DMS53 treated with DMSO at 0.1 percent for 48 hours (cell line): ENCODE data around the gene ZNF268.
"Not testable (repeated sequence)": the region's sequence is repeated elsewhere in the genome, so short reads cannot be mapped to it uniquely, and the experiment has no call there.

Experiments used
- DNase-seq: peaks from one replicate; lab custom pipeline; 2025; ENCODE audit not compliant: unreplicated experiment; lab: John Stamatoyannopoulos, UW

ZNF268 gene

DNA sequence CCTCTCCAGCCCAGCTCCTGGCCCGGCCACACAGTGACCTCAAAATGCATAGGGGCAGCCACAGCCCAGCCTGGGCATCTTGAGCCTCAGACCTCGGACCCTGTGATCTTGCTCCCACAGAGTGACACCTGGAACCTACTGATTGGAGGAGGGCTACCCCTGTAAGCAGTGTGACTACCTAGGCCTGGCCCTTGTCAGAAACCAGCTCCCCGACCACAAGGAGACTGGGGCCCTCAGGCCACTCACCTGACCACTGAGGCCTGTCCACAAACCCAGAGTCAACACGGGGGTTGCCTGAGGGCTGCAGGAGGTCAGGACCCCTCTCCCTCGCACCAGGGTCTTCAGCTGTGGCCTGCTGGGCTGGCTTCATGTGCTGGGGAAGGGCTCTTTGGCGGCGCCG, 45.4 kb downstream of the ZNF268 start:
- no peak for DNase-seq

DNA sequence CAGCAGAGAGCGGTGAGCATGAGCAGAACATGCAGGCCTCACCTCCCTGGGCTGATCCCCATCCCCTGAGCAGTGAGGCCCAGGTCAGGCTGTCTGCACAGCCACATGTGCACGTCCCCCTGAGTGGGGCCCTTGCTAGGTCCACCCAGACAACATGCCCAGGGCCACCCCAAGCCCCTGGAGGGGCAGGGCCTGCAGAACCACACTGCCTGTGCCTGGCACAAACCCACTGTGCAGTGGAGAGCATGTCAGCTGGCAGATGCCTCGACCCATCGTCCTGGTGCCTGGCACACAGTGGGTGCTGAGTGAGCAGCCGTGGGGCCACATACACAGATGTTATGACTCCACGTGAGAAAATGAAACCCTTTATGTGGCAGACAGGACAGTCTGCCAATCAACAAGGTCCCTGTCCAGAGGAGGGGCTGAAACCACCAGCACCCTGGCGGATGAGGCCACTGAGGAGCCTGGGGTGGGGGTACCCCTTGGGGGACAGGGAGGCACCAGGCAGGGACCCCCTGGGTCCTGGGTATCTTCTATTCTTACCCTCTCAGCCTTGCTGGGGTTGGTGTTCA, 46.1 kb downstream of the ZNF268 start:
- no peak for DNase-seq

DNA sequence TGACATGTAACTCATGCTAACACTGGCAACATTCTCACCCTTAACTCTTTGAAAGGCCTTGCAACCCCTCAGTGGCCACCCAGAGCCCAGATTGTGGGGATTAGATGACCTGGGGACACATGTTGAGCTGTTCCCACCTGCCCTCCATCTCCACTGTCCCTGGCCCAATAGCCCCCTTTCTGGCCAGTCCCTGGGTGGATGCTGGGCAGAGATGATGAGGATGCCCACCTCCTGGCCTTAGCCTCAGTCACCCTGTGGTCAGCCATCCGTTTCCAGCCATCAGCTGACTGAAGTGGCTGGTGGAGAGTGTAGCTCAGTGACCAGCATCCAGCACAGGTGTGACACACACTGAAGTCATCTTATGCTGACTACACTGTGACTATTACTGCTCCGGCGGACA, 49.7 kb downstream of the ZNF268 start:
- DNase-seq, result no peak

DNA sequence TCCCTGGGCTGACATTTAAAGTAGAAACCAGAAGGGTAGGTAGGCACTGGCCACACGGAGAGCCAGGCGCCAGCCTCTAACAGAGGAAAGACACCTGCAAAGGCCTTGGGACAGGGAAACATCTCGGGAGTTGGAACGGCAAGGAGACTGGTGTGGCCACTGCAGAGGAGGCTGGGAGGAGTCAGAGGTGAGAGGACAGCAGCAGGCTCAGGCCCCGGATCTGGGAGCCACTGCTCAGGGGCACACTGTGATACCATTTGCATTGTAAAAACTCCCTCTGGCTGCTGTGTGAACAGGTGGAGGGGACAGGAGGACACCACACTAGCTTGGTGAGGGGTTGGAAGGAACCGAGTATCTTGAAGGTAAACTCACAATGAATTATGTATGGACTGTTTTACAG, 51.7 kb downstream of the ZNF268 start:
- DNase-seq, result no peak

DNA sequence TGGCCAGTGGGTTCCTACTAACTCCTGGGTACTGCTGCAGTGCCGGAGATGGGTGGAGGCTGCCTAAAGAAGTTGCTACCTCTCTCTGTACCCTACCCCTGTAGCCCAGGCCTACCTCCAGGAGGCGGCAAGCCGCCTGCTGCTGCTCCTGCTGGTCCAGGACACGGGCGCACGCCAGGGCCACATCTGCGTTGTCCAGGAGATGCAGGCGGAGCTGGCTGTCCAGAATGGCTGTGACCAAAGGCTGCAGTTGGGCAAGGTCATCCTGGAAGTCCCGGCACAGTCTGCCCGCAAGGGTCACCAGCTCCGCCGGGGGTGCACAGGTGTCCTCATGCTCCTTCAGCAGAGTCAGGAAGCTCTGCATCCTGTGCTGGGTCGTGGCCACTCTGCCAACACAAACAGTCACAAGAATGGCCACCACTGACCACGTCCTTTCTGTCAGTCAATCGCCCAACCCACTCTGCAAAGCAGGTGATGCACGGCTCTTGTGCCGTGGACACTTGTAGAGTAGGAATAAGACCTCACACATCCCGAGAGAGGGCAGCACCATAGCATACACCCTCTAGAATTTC, 52.8 kb downstream of the ZNF268 start:
- no peak for DNase-seq

DNA sequence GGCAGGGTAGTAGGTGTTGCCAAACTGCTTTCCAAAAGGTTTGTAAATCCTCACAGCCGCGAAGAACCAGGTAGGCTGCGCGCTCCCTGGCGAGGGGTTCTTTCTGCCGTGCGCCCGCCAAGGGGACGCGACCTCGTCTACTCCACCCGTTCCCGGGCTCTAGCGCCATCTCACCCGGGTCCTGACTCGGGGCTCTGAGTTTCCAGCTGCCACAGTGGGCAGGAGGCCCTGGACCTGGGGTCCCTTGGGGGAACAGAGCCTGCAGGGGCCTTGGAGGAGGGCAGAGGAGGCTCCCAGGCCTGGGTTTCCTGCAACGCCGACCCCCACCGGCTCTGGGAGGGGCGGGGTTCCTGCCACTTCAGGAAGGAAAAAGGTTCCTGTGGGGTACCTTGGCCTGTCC, 53.7 kb downstream of the ZNF268 start:
- DNase-seq, result no peak

DNA sequence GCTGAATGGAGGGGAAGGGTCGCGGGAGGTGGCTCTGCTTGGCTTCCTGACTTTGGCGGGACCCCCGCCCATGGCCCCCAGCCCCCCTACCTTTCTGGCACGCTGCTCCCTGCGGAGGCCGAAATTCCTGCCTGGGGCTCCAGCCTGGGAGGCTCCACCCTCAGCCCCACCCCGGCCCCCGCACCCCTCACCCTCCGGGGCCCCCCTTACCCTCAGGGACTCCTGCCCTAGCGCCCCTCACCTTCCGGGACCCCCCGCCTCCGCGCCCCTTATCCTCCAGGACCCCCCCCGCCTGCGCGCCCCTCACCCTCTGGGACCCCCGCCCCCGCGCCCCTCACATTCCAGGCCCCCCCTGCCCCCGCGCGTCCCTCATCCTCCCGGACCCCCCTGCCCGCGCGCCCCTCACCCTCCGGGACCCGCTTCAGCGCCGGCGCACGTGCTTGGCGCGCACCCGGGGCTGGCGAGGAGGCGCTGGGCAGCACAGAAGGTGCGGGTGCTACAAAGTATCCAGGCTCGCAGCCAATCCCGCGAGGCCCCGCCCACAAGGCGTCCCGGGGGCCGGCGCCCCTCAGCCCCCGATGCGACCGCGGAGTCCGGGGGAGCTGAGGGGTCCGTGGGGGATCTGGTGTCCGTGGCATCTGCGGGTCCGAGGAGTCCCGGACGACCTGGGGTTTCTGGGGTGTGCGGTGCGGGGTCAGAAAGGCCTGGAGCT, 54.3 kb downstream of the ZNF268 start, which contains the start of gene ANHX:
Gene ANHX (minus strand): TSS at position 477 of the 712 bp plus-strand sequence. CDS start 1,521 bp downstream, outside the sequence.
- no peak for DNase-seq

DNA sequence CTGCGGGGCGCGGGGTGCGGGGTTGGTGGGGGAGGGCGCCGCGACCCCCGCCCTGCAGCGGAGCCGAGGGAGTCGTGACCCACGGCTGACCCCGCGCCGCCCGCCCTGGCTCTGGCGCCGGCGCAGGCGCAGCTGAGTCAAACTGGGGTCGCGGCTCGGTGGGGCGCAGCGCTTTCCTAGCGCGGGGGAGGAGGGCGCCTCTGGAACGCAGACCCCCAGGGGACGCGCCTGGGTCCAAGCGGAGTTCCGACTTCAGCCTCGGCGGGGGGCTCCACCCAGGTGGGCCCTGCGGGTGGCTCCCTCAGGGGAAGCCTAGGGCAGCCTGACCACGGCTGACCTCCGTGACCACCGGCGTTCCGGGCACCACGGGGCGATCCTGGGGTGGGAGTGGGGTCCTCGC, 54.8 kb downstream of the ZNF268 start:
- no peak for DNase-seq

DNA sequence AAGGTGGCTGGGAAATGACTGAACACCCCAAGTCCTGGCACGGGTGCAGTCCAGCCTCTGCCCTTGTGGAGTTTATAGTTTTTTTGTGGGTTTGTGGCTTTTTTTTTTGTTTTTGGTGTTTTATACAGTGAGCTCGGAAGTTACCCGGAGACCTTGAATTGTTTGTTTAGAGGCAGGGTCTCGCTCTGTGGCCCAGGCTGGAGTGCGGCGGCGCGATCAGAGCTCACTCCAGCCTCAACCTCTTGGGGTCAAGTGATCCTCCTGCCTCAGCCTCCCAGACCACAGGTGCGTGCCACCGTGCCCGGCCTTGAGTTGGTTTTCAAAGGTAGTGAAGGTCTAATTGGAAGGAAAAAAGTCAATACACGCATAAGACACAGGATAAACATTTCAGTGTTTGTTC, 55.3 kb downstream of the ZNF268 start:
- no peak for DNase-seq

DNA sequence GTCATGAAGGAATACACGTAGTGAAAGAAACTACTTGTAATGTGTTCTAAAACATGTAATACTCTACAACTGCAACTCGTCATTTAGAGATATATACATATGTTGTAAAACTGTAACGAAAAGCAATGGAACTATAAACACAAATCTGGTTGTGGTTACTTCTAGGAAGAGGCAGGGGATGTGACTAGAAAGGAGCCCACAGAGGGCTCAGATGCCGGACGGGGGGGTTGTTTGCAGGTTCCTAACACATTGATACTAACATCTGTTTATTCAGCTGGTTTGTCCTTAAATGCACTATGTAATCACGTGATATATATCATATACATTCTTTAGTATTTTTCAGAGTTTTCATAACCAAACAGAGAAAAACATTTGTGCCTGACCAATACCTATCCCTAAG, 70.4 kb downstream of the ZNF268 start:
- DNase-seq, result no peak

DNA sequence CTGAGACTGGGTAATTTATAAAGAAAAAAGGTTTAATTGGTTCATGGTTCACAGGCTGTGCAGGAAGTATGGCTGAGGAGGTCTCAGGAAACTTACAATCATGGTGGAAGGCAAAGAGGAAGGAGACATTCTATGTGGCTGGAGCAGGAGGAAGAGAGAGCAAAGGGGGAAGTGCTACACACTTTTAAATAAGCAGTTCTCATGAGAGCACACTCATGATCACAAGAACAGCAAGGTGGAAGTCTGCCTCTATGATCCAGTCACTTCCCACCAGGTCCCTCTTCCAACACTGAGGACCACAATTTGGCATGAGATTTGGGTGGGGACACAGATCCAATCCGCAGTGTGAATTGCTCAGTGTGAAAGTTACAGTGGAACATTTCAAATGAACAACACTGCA, 74.5 kb downstream of the ZNF268 start:
- DNase-seq, result not testable (repeated sequence)

DNA sequence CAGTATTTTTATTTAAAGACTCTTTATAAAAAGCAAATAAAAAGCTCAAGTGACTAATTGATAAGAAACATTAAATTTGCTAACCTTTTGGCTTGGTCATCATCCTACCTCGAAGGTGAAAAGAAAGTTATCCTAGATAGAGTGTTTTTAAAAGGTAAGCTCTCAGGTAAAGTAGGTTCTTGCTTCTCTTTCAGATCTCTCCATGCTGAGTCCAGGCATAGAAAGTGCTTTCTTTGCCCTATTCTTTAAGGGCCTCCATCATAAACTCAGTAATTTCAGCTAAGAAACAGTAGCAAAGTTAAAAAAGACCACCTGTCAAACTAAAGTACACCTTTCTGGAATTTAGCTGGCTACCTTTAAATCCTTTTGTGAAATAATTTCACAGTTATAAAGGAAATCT, 75.0 kb downstream of the ZNF268 start:
- no peak for DNase-seq

DNA sequence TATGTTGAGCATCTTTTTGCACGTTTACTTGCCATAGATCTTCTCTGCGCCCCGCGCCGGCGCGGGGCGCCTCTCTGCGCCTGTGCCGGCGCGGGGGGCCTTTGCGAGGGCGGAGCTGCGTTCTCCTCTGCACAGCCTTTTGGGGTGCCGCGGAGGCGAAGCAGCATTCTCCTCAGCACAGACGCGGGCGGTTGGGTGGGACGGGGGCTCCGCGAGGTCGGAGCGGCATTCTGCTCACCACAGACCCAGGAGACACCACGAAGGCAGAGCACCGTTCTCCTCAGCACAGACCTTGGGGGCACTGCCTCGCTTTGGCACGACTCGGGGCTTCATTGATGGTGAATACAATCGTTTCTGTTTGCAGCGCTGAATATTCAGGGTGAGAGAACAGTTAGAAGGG, 82.9 kb downstream of the ZNF268 start:
- DNase-seq, result no peak
